ENCODE measurements around the gene GALNT2. TPM values are rescaled to one million over a fixed set of nuclear protein-coding genes. Genes with fewer than 3 reads are reported as not detected.
A peak's percentile ranks its signal among the peaks of the same experiment; 100 is the strongest.

The GALNT2 gene
- total and polyA plus RNA-seq, 2 donors from 2014 or later = 20.2 to 59.2 TPM

GRCh38 chr1:230287674-230288315 lies 220.8 kb downstream of the GALNT2 start:
- Histone ChIP-seq H3K36me3 (ENCODE audit: control insufficient read depth in 2 of 3, insufficient read depth in 3 of 3, low read length in 3 of 3) (no peaks in the 10 kb centered on the region), H3K27ac (ENCODE audit: low read depth in 2 of 2, low read length in 2 of 2) (no peak overlapping the region), H3K4me3 (ENCODE audit: low read length in 3 of 3) (no peak overlapping the region), H3K4me1 (ENCODE audit: control insufficient read depth in 2 of 3, insufficient read depth in 2 of 3, low read depth in 1 of 3, low read length in 3 of 3) (no peaks in the 10 kb centered on the region), H3K9ac (ENCODE audit: low read length in 3 of 3) (no peak overlapping the region), H3K9me3 (ENCODE audit: control insufficient read depth in 2 of 3, insufficient read depth in 1 of 3, low read length in 3 of 3) (no peaks in the 10 kb centered on the region), H3K27me3 (ENCODE audit: control insufficient read depth, insufficient read depth, low read length) (no peaks in the 10 kb centered on the region)
- FAIRE-seq = no peak
- TF ChIP-seq CTCF (IDR thresholded peaks at IDR 0.05; ENCODE audit: borderline replicate concordance, extremely low read depth, insufficient read depth) = no peak
- intact Hi-C loops (cut with DNase I) = no loop called here
- peak in 1 of 5 donors; percentile 32 for DNase-seq

GRCh38 chr1:230288641-230289349 lies 221.8 kb downstream of the GALNT2 start:
- FAIRE-seq = no peak
- DNase-seq = peak in 1 of 5 donors; percentile 38
- Histone ChIP-seq H3K9me3 (ENCODE audit: control insufficient read depth in 2 of 3, insufficient read depth in 1 of 3, low read length in 3 of 3) (no peaks in the 10 kb centered on the region), H3K4me1 (ENCODE audit: control insufficient read depth in 2 of 3, insufficient read depth in 2 of 3, low read depth in 1 of 3, low read length in 3 of 3) (no peaks in the 10 kb centered on the region), H3K4me3 (ENCODE audit: low read length in 3 of 3) (no peak overlapping the region), H3K9ac (ENCODE audit: low read length in 3 of 3) (no peak overlapping the region), H3K27ac (ENCODE audit: low read depth in 2 of 2, low read length in 2 of 2) (no peak overlapping the region), H3K27me3 (ENCODE audit: control insufficient read depth, insufficient read depth, low read length) (no peaks in the 10 kb centered on the region), H3K36me3 (ENCODE audit: control insufficient read depth in 2 of 3, insufficient read depth in 3 of 3, low read length in 3 of 3) (no peaks in the 10 kb centered on the region)
- intact Hi-C loops (cut with DNase I) = no loop called here
- TF ChIP-seq CTCF (IDR thresholded peaks at IDR 0.05; ENCODE audit: borderline replicate concordance, extremely low read depth, insufficient read depth) = no peak

GRCh38 chr1:230289350-230289644 lies 222.3 kb downstream of the GALNT2 start:
- Histone ChIP-seq H3K27ac (ENCODE audit: low read depth in 2 of 2, low read length in 2 of 2) (no peak overlapping the region), H3K9me3 (ENCODE audit: control insufficient read depth in 2 of 3, insufficient read depth in 1 of 3, low read length in 3 of 3) (no peaks in the 10 kb centered on the region), H3K4me1 (ENCODE audit: control insufficient read depth in 2 of 3, insufficient read depth in 2 of 3, low read depth in 1 of 3, low read length in 3 of 3) (no peaks in the 10 kb centered on the region), H3K9ac (ENCODE audit: low read length in 3 of 3) (no peak overlapping the region), H3K36me3 (ENCODE audit: control insufficient read depth in 2 of 3, insufficient read depth in 3 of 3, low read length in 3 of 3) (no peaks in the 10 kb centered on the region), H3K27me3 (ENCODE audit: control insufficient read depth, insufficient read depth, low read length) (no peaks in the 10 kb centered on the region), H3K4me3 (ENCODE audit: low read length in 3 of 3) (no peak overlapping the region)
- intact Hi-C loops (cut with DNase I) = no loop called here
- FAIRE-seq (no peak), DNase-seq (peak in 1 of 5 donors; percentile 7)
- no peak for TF ChIP-seq CTCF (IDR thresholded peaks at IDR 0.05; ENCODE audit: borderline replicate concordance, extremely low read depth, insufficient read depth)

All from kidney (tissue), 14 donors.